ENCODE measurements around the gene INCA1.

DNA sequence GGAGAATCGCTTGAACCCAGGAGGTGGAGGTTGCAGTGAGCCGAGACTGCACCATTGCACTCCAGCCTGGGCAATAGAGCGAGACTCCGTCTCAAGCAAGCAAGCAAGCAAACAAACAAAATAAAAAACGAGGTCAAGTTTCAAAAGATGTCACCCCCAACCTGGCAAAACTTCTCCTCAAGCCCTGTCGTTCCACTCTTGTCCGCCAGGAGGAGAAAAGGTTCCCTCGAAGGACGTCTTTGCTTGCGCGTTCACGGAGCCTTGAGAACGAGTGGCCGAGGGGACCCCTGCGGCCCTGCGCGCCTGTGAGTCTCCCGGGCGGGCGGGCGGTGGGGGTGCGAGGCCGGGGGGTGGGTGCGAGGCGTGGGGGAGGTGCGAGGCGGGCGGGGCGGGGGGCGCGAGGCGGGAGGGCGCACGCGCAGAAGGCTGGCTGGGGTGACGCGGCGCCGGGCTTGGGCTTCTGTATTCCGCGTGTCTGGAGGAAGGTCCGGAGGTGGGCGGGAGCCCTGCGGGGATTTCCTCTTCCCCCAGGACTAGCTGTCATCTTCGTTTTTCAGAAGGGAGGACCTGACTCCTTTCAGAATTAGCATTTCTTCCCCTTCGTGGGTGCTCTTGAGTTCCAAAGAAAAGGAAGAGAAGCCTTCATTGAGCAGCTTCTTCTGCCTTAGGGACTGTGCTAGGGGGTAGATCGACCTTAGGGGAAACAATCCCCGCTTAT lies 34.2 kb upstream of the INCA1 start:
- TF ChIP-seq, protein P1, sequence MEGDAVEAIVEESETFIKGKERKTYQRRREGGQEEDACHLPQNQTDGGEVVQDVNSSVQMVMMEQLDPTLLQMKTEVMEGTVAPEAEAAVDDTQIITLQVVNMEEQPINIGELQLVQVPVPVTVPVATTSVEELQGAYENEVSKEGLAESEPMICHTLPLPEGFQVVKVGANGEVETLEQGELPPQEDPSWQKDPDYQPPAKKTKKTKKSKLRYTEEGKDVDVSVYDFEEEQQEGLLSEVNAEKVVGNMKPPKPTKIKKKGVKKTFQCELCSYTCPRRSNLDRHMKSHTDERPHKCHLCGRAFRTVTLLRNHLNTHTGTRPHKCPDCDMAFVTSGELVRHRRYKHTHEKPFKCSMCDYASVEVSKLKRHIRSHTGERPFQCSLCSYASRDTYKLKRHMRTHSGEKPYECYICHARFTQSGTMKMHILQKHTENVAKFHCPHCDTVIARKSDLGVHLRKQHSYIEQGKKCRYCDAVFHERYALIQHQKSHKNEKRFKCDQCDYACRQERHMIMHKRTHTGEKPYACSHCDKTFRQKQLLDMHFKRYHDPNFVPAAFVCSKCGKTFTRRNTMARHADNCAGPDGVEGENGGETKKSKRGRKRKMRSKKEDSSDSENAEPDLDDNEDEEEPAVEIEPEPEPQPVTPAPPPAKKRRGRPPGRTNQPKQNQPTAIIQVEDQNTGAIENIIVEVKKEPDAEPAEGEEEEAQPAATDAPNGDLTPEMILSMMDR (IDR thresholded peaks at IDR 0.05): peak; percentile 83 to 95 (median 89)
- TF ChIP-seq POLR2A (IDR thresholded peaks at IDR 0.05): no peak
